Measurements from ENCODE around the gene UBE2J1.

UBE2J1 gene

GRCh38 chr6:89287351-89288028 lies 65.0 kb downstream of the UBE2J1 start:
- no peak for DNase-seq (ENCODE audit: low spot score)

GRCh38 chr6:89286516-89286915 lies 66.0 kb downstream of the UBE2J1 start:
- no peak for DNase-seq (ENCODE audit: low spot score)

GRCh38 chr6:89284963-89285735 lies 67.4 kb downstream of the UBE2J1 start:
- no peak for DNase-seq (ENCODE audit: low spot score)

GRCh38 chr6:89284081-89284480 lies 68.4 kb downstream of the UBE2J1 start:
- DNase-seq (ENCODE audit: low spot score): no peak

DNA sequence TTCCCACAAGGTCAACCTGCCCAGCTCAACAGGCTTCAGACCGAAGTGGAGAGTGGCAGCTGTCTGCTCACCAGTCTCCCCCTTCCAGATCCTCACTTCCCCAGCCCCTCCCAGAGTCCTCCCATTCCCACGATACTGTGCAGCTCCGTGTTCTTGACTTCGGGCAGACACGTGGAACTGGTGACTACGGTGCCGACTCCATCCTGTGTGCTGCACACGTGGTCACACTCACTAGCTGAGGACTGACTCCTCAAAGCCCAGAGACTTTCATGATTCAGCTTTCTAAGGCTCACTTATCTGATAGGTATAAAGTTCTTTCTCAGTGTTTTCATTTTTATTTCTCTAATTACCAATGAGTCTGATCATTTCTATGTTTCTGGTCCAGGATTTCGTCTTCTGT lies 69.8 kb downstream of the UBE2J1 start:
- DNase-seq (ENCODE audit: low spot score): no peak

DNA sequence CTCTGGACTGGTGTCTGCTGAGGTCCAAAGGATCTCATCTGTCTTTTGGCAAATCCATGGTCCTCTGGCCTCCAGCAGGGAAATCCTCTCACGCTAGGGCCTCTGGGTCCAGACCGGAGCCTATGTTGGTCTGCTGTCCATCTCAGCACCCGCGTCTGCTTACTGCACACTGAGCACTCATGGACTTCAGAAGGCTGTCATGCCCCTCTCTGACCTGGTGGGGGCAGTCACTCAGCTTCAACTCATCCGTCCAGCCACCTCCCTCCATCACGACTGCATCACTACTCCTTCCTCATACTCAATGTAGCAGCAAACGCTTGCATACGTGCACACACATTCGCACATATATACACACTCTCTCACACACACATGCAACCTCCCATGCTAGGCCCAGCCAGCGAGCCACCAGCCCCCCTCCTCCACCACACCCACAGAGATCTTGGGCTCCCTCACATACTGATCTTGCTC lies 70.7 kb downstream of the UBE2J1 start:
- peak; percentile 45 for DNase-seq (ENCODE audit: low spot score)

DNA sequence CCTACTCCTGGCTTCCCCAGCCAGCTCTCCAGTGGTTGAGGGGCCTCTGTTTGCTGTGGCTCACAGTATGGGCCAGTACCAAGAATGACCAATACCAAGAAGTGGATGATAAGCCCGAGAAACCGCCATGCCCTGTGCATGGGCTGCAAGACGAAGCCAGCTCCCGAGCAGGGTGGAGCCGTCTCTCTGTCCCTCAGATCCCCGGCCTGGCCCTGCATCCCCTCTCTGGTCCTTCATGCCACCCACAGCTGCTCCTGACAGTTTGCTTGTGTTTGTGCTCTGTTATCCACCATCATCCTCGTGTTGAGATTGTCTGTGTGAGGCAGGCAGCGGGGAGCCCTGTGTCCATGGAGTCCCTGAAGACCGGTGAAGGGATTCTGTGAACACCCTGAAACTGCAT lies 73.6 kb downstream of the UBE2J1 start:
- DNase-seq (ENCODE audit: low spot score): no peak
